LNCAP (cell line): Measurements from ENCODE around the gene GALNTL6.

Experiments used
- CTCF ChIP-seq: fragments of 450-650 bp; IDR thresholded peaks from 2 replicates; pipeline ENCODE4 v1.5.1; 2017; ENCODE audit warnings: mild to moderate bottlenecking

GALNTL6 gene

DNA sequence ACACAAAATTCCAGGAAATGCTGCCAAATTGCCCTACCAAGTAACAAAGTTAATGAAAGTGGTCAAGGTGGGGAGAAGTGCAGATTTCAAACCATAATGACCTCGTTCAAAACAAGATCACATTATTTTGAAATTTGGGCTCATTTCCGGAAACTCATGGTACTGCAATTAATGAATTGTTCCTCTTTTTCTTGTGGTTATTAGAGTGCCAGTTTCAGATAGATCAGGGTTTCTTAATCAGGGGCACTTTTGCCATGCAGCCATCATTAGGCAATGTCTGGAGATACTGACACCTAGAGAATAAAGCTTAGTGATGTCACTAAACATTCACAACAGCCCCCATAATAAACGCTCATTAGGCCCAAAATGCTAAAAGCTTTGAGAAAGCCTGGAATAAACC is 973.9 kb downstream of the GALNTL6 start:
- no peak for TF ChIP-seq CTCF

DNA sequence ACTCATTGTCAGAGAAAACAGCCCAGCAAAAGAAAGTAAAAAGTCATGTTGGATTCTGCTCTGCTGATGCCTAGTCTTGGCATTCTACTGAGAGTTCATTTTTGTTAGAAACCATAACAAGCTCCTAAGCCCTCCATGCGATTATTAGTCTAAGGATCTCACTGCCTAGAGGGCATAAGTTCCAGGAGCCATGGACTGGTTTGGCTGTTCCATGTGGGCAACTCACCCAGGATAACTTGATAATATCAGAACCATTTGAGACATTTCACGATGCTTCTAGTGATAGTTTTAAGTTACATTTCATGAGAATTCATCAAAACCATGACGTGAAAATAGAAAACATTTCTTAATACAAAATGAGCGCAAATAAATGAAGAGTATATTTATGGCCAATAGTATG is 978.6 kb downstream of the GALNTL6 start:
- TF ChIP-seq CTCF: no peak

DNA sequence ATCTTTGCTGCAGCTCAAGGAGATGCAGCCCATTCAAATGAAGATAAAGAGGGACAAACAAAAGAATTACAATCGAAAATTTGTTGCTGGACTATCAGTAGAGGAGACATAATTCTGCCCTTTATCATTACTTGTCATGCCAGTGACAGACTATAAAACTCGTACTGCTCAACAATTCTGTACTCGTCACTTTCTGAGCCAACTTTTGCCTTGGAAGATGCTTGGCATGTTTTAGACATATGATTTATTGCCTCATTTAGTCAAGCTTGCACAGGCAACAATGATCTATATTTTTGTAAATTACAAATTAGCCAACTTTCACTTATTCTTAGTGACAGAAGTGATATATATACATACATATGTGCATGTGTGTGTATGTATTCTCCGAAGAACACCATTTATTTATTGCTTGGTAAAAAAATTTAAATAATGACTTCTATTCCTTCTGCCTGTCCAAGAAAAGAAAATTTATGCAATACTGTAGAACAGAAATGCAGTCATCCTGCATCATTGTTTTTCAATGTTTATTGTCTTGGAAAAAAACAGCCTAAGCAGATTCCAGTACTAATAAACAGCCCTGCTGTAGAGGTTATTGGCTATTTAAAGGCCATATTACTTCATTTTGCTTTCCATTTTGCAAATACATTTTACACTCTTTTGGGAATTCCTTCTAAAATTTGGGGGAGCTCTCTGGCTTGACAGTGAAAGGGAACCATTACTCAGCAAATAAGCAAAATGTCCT is 980.5 kb downstream of the GALNTL6 start:
- TF ChIP-seq CTCF: no peak

- TF ChIP-seq CTCF: no peak
These were observed 981.1 kb downstream of the GALNTL6 start for GRCh38 chr4:172794307-172794703.

- no peak for TF ChIP-seq CTCF
These were observed 988.8 kb downstream of the GALNTL6 start for GRCh38 chr4:172802032-172802431.

- TF ChIP-seq CTCF: no peak
These were observed 993.6 kb downstream of the GALNTL6 start for GRCh38 chr4:172806841-172807240.

GRCh38 chr4:172808196-172808595 is 995.0 kb downstream of the GALNTL6 start:
- TF ChIP-seq CTCF: no peak

DNA sequence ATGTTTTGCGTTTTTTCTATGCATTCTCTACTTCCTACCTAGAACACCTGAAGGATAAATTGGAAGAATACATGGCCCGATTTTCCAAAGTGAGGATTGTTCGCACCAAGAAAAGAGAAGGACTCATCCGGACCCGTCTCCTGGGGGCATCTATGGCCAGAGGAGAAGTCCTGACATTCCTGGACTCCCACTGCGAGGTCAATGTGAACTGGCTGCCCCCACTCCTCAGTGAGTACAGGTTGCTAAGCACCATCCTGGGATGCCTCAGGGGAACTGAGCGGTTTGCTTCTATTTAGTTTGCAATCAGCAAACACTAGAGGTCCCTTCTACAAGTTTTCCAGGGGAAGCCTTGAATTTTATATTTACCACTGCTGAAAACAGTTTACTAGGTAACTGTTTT is 996.1 kb downstream of the GALNTL6 start:
- no peak for TF ChIP-seq CTCF
